GM12875 (cell line): Measurements from ENCODE around the gene COL26A1.

Experiments
- H3K4me3 ChIP-seq: one replicate; pipeline ENCODE4 v1.5.1; 2011; ENCODE audit warnings: low read depth, low read length, control low read depth
- CTCF ChIP-seq: IDR thresholded peaks from 2 replicates; pipeline ENCODE4 v1.5.1; 2011; ENCODE audit warnings: low read depth, mild to moderate bottlenecking, control low read depth, inconsistent platforms, low read length, moderate library complexity, borderline replicate concordance; ENCODE audit not compliant: insufficient read depth

Gene COL26A1

GRCh38 chr7:101538596-101539459, 176.2 kb downstream of the COL26A1 start:
- peak; percentile 85 for TF ChIP-seq CTCF

GRCh38 chr7:101539784-101540183, 177.1 kb downstream of the COL26A1 start:
- TF ChIP-seq CTCF = no peak

More at GRCh38 chr7:101538596-101539459, 176.2 kb downstream of the COL26A1 start:
- no peak overlapping the region for H3K4me3 ChIP-seq

GRCh38 chr7:101542527-101543241, 180.0 kb downstream of the COL26A1 start:
- TF ChIP-seq CTCF = peak; percentile 89
- H3K4me3 ChIP-seq = no peak overlapping the region

More at GRCh38 chr7:101539784-101540183, 177.1 kb downstream of the COL26A1 start:
- H3K4me3 ChIP-seq = no peak overlapping the region

GRCh38 chr7:101543242-101543766, 180.6 kb downstream of the COL26A1 start:
- no peak overlapping the region for H3K4me3 ChIP-seq
- TF ChIP-seq CTCF = no peak

GRCh38 chr7:101543846-101544245, 181.2 kb downstream of the COL26A1 start:
- TF ChIP-seq CTCF = no peak

GRCh38 chr7:101545441-101546190, 182.9 kb downstream of the COL26A1 start:
- H3K4me3 ChIP-seq = no peak overlapping the region

More at GRCh38 chr7:101543846-101544245, 181.2 kb downstream of the COL26A1 start:
- no peak overlapping the region for H3K4me3 ChIP-seq

More at GRCh38 chr7:101545441-101546190, 182.9 kb downstream of the COL26A1 start:
- no peak for TF ChIP-seq CTCF
